Lung (tissue), 12 donors: Measurements from ENCODE around the gene CAMK1D. TPM values are rescaled to one million over a fixed set of nuclear protein-coding genes. Genes with fewer than 3 reads are reported as not detected.
A peak's percentile ranks its signal among the peaks of the same experiment; 100 is the strongest.

Experiments used
- ATAC-seq: fragments of 200-7000 bp; cut with Tn5 transposase; one replicate; pipeline ENCODE4 v1.9.1; 2020; ENCODE audit warnings: moderate number of reproducible peaks; ENCODE audit not compliant: insufficient read depth, low FRiP score
- DNase-seq, 3 donors: peaks; one replicate each; pipeline ENCODE4 v3.0.0-alpha.2; 2013 to 2017
- H3K27ac ChIP-seq, 2 donors: one replicate each; pipeline ENCODE4 v1.5.1; 2013; ENCODE audit warnings: mild to moderate bottlenecking in 2 of 2, moderate library complexity in 2 of 2, control low read depth in 1 of 2, inconsistent platforms in 1 of 2, low read depth in 1 of 2, low read length in 1 of 2
- H3K27me3 ChIP-seq, 3 donors: one replicate each; pipeline ENCODE4 v1.5.1; 2013; ENCODE audit warnings: low read length in 2 of 3; ENCODE audit not compliant: control insufficient read depth in 3 of 3, insufficient read depth in 3 of 3
- H3K36me3 ChIP-seq, 4 donors: one replicate each; pipeline ENCODE4 v1.5.1; 2013; ENCODE audit warnings: low read length in 4 of 4, mild to moderate bottlenecking in 1 of 4, moderate library complexity in 1 of 4; ENCODE audit not compliant: control insufficient read depth in 4 of 4, insufficient read depth in 4 of 4
- H3K4me1 ChIP-seq, 5 donors: one replicate each; pipeline ENCODE4 v1.5.1; 2013; ENCODE audit warnings: low read length in 5 of 5, mild to moderate bottlenecking in 2 of 5, moderate library complexity in 1 of 5; ENCODE audit not compliant: control insufficient read depth in 5 of 5, insufficient read depth in 5 of 5
- H3K4me3 ChIP-seq: one replicate; pipeline ENCODE4 v1.5.1; 2013; ENCODE audit warnings: mild to moderate bottlenecking, control low read depth, moderate library complexity
- H3K9ac ChIP-seq, 2 donors: one replicate each; pipeline ENCODE4 v1.5.1; 2013; ENCODE audit warnings: low read length in 2 of 2, control low read depth in 1 of 2; ENCODE audit not compliant: insufficient read depth in 1 of 2
- H3K9me3 ChIP-seq, 4 donors: one replicate each; pipeline ENCODE4 v1.5.1; 2013; ENCODE audit warnings: low read length in 3 of 4, mild to moderate bottlenecking in 1 of 4, moderate library complexity in 1 of 4; ENCODE audit not compliant: control insufficient read depth in 4 of 4, insufficient read depth in 3 of 4
- CTCF ChIP-seq: IDR thresholded peaks from 2 replicates; pipeline ENCODE4 v1.5.1; 2012; ENCODE audit warnings: mild to moderate bottlenecking; ENCODE audit errors: control extremely low read depth, extremely low read depth
- WGBS, 2 donors: extraction: QIAGEN DNeasy Blood & Tissue Kit; methylation state at CpG; one replicate each; pipeline ENCODE4 v1.1.7; 2013; 5-methylcytosine and 5-hydroxymethylcytosine counted together
- polyA plus RNA-seq, 2 donors: library from polyadenylated mRNA; stranded (reverse); fragments of 200-250 nt; gene quantifications; one replicate each; pipeline ENCODE4 v1.2.1, GENCODE V29; 2013
- total RNA-seq, 2 donors: library from RNA; depleted of rRNA in 1 of 2; stranded (reverse); fragments of >200 nt in 1 of 2; gene quantifications; one replicate each; pipeline ENCODE4 v1.2.1, GENCODE V29; 2014 to 2021
- donor health status: control.
- donor health status: control.
- donor health status: Bipolar disorder and iron deficiency.
- donor health status: healthy.
- donor health status: DM: yes; HTN: yes; CAD: no.

CAMK1D gene
- total and polyA plus RNA-seq, 4 donors, result 3.2 to 37.4 (median 7.0) TPM

- H3K27ac ChIP-seq, result no peak overlapping the region
- H3K9ac ChIP-seq, result no peak overlapping the region
- DNase-seq (no peak), ATAC-seq (no peak)
- H3K9me3 ChIP-seq, result no peaks in the 10 kb centered on the region
- no peak for TF ChIP-seq CTCF
- no peak overlapping the region for H3K4me3 ChIP-seq
- H3K27me3 ChIP-seq, result peaks cover 0 to 10% (median 0%) of the 10 kb centered on the region in 3 donors
- 87 to 88% methylated on average over 1 of the region's 1 CpG for WGBS, 2 donors
- peaks cover 0 to 8% (median 0%) of the 10 kb centered on the region in 5 donors for H3K4me1 ChIP-seq
- no peaks in the 10 kb centered on the region for H3K36me3 ChIP-seq
Measured at GRCh38 chr10:12781976-12782375, 432.6 kb downstream of the CAMK1D start.

- H3K27ac ChIP-seq, result no peak overlapping the region
- no peaks in the 10 kb centered on the region for H3K9me3 ChIP-seq
- H3K4me1 ChIP-seq, result peaks cover 0 to 8% (median 0%) of the 10 kb centered on the region in 5 donors
- peak; percentile 23 for TF ChIP-seq CTCF
- H3K27me3 ChIP-seq, result peaks cover 0 to 10% (median 0%) of the 10 kb centered on the region in 3 donors
- ATAC-seq, result no peak
- no peak overlapping the region for H3K4me3 ChIP-seq
- WGBS, 2 donors, result 49 to 54% methylated on average over 8 of the region's 8 CpGs
- H3K36me3 ChIP-seq, result no peaks in the 10 kb centered on the region
- DNase-seq, result peak in 1 of 3 donors; percentile 38
- no peak overlapping the region for H3K9ac ChIP-seq
Measured at GRCh38 chr10:12782537-12782936, 433.2 kb downstream of the CAMK1D start.

- 71 to 84% methylated on average over 10 of the region's 10 CpGs for WGBS, 2 donors
- Histone ChIP-seq H3K27me3 (peaks cover 0 to 10% (median 0%) of the 10 kb centered on the region in 3 donors), H3K27ac (no peak overlapping the region), H3K9ac (no peak overlapping the region), H3K4me1 (peaks cover 0 to 8% (median 0%) of the 10 kb centered on the region in 5 donors), H3K36me3 (no peaks in the 10 kb centered on the region), H3K4me3 (no peak overlapping the region), H3K9me3 (peaks cover 0 to under 1% (median 0%) of the 10 kb centered on the region in 4 donors)
- DNase-seq (peak; percentile 38 to 66 (median 46)), ATAC-seq (no peak)
- no peak for TF ChIP-seq CTCF
Measured at GRCh38 chr10:12783293-12783692, 433.9 kb downstream of the CAMK1D start.

- Histone ChIP-seq H3K9ac (no peak overlapping the region), H3K9me3 (peaks cover 0 to 2% (median 0%) of the 10 kb centered on the region in 4 donors)
- WGBS, 2 donors, result 89 to 94% methylated on average over 6 of the region's 6 CpGs
Measured at GRCh38 chr10:12784646-12785045, 435.3 kb downstream of the CAMK1D start.

More at GRCh38 chr10:12784646-12785045, 435.3 kb downstream of the CAMK1D start:
- Histone ChIP-seq H3K27ac (no peak overlapping the region), H3K36me3 (no peaks in the 10 kb centered on the region), H3K4me3 (no peak overlapping the region), H3K27me3 (peaks cover 0 to 10% (median 0%) of the 10 kb centered on the region in 3 donors), H3K4me1 (peaks cover 0 to 8% (median 0%) of the 10 kb centered on the region in 5 donors)
- ATAC-seq (no peak), DNase-seq (no peak)
- TF ChIP-seq CTCF, result no peak
